ENCODE measurements around the gene HSPA1A. TPM values are rescaled to one million over a fixed set of nuclear protein-coding genes. Genes with fewer than 3 reads are reported as not detected.

Gene HSPA1A
- polyA plus RNA-seq, 1 donor (not counting 4 experiments of a cell fraction or from before 2014, with no cell fraction given): 110 TPM

GRCh38 chr6:31811645-31812044 lies 3.7 kb upstream of the HSPA1A start:
- no peak overlapping the region for H3K27ac ChIP-seq (ENCODE audit: control insufficient read depth, insufficient read depth, low read length)
- no peaks in the 10 kb centered on the region for H3K9me1 ChIP-seq (ENCODE audit: control insufficient read depth, extremely low read depth, insufficient read depth, low read length)
- H3K9me3 ChIP-seq (ENCODE audit: control insufficient read depth, low read depth, low read length): no peaks in the 10 kb centered on the region
- peaks cover 13% of the 10 kb centered on the region for H3K4me1 ChIP-seq (ENCODE audit: control insufficient read depth, extremely low read depth, insufficient read depth, low read length)
- FAIRE-seq: no peak
- dilution Hi-C loops (cut with MboI; ENCODE audit: extremely low pct_ligation_motif_present, low sequenced_read_pairs): no loop called here
- H2AFZ ChIP-seq (ENCODE audit: control insufficient read depth, low read length): no peak overlapping the region
- peaks cover 3% of the 10 kb centered on the region for H3K79me2 ChIP-seq (ENCODE audit: control insufficient read depth, insufficient read depth, low read length)
- DNase-seq (ENCODE audit: low read depth, low spot score): no peak
- no peaks in the 10 kb centered on the region for H3K27me3 ChIP-seq (ENCODE audit: control insufficient read depth, extremely low read depth, insufficient read depth, low read length)
- H3K4me2 ChIP-seq (ENCODE audit: control insufficient read depth, extremely low read depth, insufficient read depth, low read depth, low read length): no peak overlapping the region
- H3K4me3 ChIP-seq (ENCODE audit: control insufficient read depth in 2 of 3, extremely low read depth in 1 of 3, insufficient read depth in 2 of 3, low read depth in 1 of 3, low read length in 3 of 3): no peak overlapping the region
- no peak for TF ChIP-seq EZH2 (IDR thresholded peaks at IDR 0.05; ENCODE audit: low read length)
- TF ChIP-seq, protein P1, sequence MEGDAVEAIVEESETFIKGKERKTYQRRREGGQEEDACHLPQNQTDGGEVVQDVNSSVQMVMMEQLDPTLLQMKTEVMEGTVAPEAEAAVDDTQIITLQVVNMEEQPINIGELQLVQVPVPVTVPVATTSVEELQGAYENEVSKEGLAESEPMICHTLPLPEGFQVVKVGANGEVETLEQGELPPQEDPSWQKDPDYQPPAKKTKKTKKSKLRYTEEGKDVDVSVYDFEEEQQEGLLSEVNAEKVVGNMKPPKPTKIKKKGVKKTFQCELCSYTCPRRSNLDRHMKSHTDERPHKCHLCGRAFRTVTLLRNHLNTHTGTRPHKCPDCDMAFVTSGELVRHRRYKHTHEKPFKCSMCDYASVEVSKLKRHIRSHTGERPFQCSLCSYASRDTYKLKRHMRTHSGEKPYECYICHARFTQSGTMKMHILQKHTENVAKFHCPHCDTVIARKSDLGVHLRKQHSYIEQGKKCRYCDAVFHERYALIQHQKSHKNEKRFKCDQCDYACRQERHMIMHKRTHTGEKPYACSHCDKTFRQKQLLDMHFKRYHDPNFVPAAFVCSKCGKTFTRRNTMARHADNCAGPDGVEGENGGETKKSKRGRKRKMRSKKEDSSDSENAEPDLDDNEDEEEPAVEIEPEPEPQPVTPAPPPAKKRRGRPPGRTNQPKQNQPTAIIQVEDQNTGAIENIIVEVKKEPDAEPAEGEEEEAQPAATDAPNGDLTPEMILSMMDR (optimal IDR thresholded peaks at IDR 0.05 in 1 of 3, IDR thresholded peaks at IDR 0.05 in 1 of 3, conservative IDR thresholded peaks at IDR 0.05 in 1 of 3; ENCODE audit: extremely low read depth in 1 of 3, insufficient read depth in 2 of 3, low read length in 3 of 3): no peak
- no peaks in the 10 kb centered on the region for H3K36me3 ChIP-seq (ENCODE audit: control insufficient read depth in 2 of 2, extremely low read depth in 1 of 2, insufficient read depth in 2 of 2, low read length in 2 of 2)
- H3K9ac ChIP-seq (ENCODE audit: control insufficient read depth, extremely low read depth, insufficient read depth, low read length): no peak overlapping the region
- no peaks in the 10 kb centered on the region for H4K20me1 ChIP-seq (ENCODE audit: control insufficient read depth, extremely low read depth, insufficient read depth, low read length)

- dilution Hi-C loops (cut with MboI; ENCODE audit: extremely low pct_ligation_motif_present, low sequenced_read_pairs): no loop called here
- Histone ChIP-seq H3K27me3 (ENCODE audit: control insufficient read depth, extremely low read depth, insufficient read depth, low read length) (no peaks in the 10 kb centered on the region), H3K79me2 (ENCODE audit: control insufficient read depth, insufficient read depth, low read length) (peaks cover 16% of the 10 kb centered on the region), H3K4me2 (ENCODE audit: control insufficient read depth, extremely low read depth, insufficient read depth, low read depth, low read length) (peak overlapping the region; percentile 85), H4K20me1 (ENCODE audit: control insufficient read depth, extremely low read depth, insufficient read depth, low read length) (no peaks in the 10 kb centered on the region), H3K9me3 (ENCODE audit: control insufficient read depth, low read depth, low read length) (no peaks in the 10 kb centered on the region), H3K4me1 (ENCODE audit: control insufficient read depth, extremely low read depth, insufficient read depth, low read length) (peaks cover 18% of the 10 kb centered on the region), H3K27ac (ENCODE audit: control insufficient read depth, insufficient read depth, low read length) (peak overlapping the region; percentile 84), H3K9ac (ENCODE audit: control insufficient read depth, extremely low read depth, insufficient read depth, low read length) (peak overlapping the region; percentile 69), H2AFZ (ENCODE audit: control insufficient read depth, low read length) (peak overlapping the region; percentile 61), H3K4me3 (ENCODE audit: control insufficient read depth in 2 of 3, extremely low read depth in 1 of 3, insufficient read depth in 2 of 3, low read depth in 1 of 3, low read length in 3 of 3) (peak overlapping the region in 2 of 3 experiments; percentile 49 to 54), H3K9me1 (ENCODE audit: control insufficient read depth, extremely low read depth, insufficient read depth, low read length) (no peaks in the 10 kb centered on the region), H3K36me3 (ENCODE audit: control insufficient read depth in 2 of 2, extremely low read depth in 1 of 2, insufficient read depth in 2 of 2, low read length in 2 of 2) (no peaks in the 10 kb centered on the region)
- no peak for TF ChIP-seq EZH2 (IDR thresholded peaks at IDR 0.05; ENCODE audit: low read length)
- TF ChIP-seq, protein P1 (optimal IDR thresholded peaks at IDR 0.05 in 1 of 3, IDR thresholded peaks at IDR 0.05 in 1 of 3, conservative IDR thresholded peaks at IDR 0.05 in 1 of 3; ENCODE audit: extremely low read depth in 1 of 3, insufficient read depth in 2 of 3, low read length in 3 of 3): no peak
- DNase-seq (ENCODE audit: low read depth, low spot score): no peak
- FAIRE-seq: no peak
Measured at GRCh38 chr6:31813465-31813849, 1.9 kb upstream of the HSPA1A start.
